Retina (tissue), 1 donor: ENCODE results near the gene SOBP.
A peak's percentile ranks its signal among the peaks of the same experiment; 100 is the strongest.
"Not testable (repeated sequence)": the region's sequence is repeated elsewhere in the genome, so short reads cannot be mapped to it uniquely, and the experiment has no call there.

Source experiments
- DNase-seq: peaks from one replicate; pipeline ENCODE4 v3.0.0-alpha.2; 2016

SOBP gene

DNA sequence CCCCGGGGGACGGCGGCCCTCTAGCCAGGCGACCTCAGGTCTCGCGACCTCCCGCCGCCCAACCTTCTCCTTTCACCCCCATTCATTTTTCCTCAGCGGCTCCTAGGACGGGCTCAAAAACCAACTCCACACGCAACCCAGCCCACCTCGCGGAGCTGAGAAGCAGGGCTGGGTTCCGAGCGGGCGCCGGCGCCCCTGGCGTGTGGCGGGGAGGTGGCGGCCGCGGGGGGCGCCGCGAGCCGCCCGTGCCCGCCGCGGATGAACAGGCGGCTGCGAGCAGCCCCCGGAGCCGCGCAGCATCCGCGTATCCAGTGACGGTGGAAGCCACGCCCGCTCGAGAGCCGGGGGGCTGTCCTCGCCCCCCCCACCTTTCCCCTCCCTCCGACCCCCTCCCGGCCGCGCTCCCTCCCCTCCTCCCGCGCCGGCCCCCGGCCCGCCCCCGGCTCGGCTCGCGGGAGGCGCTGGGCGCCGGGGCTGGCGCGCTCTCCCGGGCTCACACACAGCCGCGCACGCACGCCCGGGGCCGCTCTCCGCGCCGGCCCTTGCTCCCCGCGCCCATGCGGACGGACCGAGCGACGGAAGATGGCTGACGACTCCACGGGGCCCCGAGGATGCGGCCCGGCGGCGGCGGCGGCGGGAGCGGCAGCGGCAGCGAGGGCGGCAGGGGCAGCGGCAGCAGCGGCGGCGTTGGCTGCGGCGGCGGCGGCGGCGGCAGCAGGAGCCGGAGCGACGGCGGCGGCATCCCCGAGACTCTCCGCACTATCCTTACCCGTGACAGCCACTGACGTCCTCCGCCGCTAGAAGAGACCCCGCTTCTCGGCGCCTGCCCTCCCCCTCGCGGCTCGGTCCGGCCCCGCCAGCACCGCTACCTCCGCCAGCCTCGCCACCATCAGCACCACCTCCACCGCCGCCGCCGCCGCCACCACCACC, at the start of gene SOBP:
Gene SOBP, plus strand, starts transcription at position 482 of the 930 bp plus-strand sequence. CDS start 500 bp downstream, outside the sequence.
- DNase-seq: peak; percentile 87

GRCh38 chr6:107440936-107441335, 49.0 kb upstream of the SOBP start:
- DNase-seq: no peak

DNA sequence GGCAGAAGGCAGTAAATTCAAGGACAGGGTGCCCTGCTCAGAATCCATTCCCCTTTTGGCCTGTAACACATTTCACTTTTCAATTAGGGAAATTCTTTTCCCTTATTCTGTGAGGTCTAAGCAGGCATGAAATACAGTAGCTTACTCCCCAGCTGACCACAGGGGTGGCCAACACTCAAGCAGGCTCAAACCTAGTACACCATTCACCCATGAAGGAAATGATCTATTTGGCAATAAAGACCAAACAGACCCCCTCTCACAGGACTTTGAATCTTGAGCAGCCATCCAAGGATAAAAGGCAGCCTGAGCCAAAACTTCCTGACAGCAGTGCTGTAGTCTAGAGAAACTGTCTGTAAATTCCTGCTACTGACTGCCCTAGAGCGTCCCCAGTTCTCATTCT, 48.2 kb upstream of the SOBP start:
- DNase-seq: no peak

GRCh38 chr6:107442938-107443607, 46.8 kb upstream of the SOBP start:
- DNase-seq: no peak

DNA sequence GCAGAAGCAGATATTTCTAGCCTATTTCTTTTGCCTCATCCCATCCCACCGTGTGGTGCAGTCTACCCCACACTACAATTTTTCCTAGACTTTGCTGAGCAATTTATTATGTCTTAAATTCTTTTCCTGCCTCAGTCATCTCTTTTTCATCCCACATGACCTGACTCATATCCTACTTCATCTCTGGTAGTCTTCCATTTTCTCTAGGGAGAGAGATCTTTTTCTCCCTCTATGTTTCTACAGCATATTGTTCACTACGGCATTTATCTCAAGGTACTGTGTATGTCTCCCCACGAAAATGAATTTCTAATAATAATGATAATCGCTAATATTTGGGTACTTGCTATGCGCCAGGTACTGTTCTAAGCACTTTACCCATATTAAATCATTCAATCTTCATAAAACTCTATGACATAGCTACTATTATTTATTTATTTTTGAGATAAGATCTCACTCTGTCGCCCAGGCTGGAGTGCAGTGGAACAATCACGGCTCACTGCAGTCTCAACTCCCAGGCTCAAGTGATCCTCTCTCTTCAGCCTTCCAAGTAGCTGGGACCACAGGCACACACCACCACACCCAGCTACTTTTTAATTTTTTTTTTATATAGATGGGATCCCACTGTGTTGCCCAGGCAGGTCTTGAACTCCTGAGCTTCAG, 46.2 kb upstream of the SOBP start:
- DNase-seq: no peak

- DNase-seq: no peak
Observed at GRCh38 chr6:107444277-107444676, 45.6 kb upstream of the SOBP start.

DNA sequence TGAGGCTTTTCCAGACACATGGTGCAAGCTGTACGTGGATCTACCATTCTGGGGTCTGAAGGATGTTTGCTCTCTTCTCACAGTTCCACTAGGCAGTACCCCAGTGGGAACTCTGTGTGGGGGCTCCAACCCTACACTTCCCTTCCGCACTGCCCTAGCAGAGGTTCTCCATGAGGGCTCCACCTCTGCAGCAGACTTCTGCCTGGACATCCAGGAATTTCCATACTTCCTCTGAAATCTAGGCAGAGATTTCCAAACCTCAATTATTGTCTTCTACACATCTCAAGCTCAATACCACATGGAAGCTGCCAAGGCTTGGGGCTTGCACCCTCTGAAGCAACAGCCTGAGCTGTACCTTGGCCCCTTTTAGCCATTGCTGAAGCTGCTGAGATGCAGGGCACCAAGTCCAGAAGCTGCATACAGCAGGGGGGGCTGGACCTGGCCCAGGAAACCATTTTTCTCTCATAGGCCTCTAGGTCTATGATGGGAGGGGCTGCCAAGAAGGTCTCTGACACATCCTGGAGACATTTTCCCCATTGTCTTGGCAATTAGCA, 42.2 kb upstream of the SOBP start:
- DNase-seq: peak; percentile 6

GRCh38 chr6:107448776-107449175, 41.1 kb upstream of the SOBP start:
- DNase-seq: no peak

- DNase-seq: no peak
Observed at GRCh38 chr6:107458672-107459282, 31.1 kb upstream of the SOBP start.

GRCh38 chr6:107459283-107460082, 30.4 kb upstream of the SOBP start, which contains the start of gene PDSS2:
Gene PDSS2 (minus strand): TSS chr6:107459564. CDS start chr6:107459285, 279 bp downstream.
- peak; percentile 97 for DNase-seq

- no peak for DNase-seq
Observed at GRCh38 chr6:107460083-107460631, 29.8 kb upstream of the SOBP start.

DNA sequence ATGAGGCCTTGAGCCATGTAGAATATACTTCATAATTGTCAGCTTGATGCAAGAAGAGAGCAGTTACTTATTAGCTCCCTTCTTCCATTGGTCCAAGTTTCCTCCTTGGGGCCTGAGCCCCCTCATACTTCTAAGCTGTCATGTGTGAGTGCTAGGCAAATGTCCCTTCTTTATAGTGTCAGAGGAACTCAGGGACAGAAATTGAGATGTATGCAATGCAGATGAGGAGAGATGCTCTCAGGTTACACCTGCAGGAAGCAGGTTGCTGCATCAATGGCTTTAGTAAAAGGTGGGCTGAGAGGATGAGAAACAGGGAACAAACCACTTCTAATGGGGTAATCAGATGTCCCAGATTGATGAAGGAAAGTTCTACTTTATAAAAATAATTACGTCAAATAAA, 23.9 kb upstream of the SOBP start:
- no peak for DNase-seq

GRCh38 chr6:107470364-107470763, 19.6 kb upstream of the SOBP start:
- DNase-seq: no peak

GRCh38 chr6:107473660-107474059, 16.3 kb upstream of the SOBP start:
- no peak for DNase-seq

GRCh38 chr6:107475360-107475759, 14.6 kb upstream of the SOBP start:
- not testable (repeated sequence) for DNase-seq

DNA sequence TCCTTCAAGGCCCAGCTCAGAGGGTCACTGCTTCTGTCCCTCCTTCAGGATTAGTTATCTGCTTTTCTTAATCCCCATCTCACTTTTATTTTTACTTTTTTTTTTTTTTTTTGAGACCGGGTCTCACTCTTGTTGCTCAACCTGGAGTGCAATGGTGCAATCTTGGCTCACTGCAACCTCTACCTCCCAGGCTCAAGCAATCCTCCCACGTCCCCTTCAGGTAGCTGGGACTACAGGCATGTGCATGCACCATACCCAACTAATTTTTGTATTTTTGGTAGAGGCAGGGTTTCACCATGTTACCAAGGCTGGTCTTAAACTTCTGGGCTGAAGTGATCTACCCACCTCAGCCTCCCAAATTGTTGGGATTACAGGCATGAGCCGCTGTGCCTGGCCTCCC, 14.1 kb upstream of the SOBP start:
- DNase-seq: not testable (repeated sequence)

GRCh38 chr6:107479089-107479690, 10.7 kb upstream of the SOBP start:
- DNase-seq: no peak

GRCh38 chr6:107485157-107485556, 4.8 kb upstream of the SOBP start:
- no peak for DNase-seq

- peak; percentile 53 for DNase-seq
Observed at GRCh38 chr6:107488174-107488874, 1.6 kb upstream of the SOBP start.
